ENCODE results near the gene MED29. TPM values are rescaled to one million over a fixed set of nuclear protein-coding genes. Genes with fewer than 3 reads are reported as not detected.

Gene MED29
- total and polyA plus RNA-seq, 2 of the 13 experiments (the other 11 are each of a cell fraction or from before 2014, with no cell fraction given) = 14.0 to 19.7 TPM

DNA sequence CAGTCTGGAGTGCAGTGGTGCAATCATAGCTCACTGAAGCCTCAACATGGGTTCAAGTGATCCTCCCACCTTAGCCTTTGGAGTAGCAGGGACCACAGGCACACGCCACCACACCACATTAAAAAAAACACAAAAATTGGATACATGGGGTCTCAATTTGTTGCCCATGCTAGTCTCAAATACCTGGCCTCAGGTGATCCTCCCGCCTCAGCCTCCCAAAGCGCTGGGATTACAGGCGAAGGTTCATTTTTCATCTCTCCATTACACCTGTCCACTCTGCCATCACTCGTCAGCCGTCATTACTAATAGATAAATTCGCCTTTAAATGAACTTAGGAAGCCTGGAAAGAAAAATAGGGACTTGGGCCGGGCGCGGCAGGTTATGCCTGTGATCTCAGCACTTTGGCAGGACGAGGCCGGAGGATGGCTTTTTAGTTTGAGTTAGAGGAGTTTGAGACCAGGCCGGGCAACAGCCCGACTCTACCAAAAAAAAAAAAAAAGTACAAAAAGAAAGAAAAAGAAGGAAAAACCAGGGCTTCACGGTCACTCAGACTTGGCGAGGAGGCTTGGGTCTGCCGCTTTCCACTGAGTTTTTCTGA lies 53.5 kb downstream of the MED29 start:
- POLR2A ChIA-PET = interaction anchor here (0.6 to 2.8 kb wide), 11 partner anchors 9 to 88 kb away, joined by 3 to 78 read pairs (median 5); partner anchors contain the start of genes EID2B and RPS16
- TF ChIP-seq RFXAP (CRISPR knock-in tag; IDR thresholded peaks at IDR 0.05; ENCODE audit: borderline replicate concordance) (0 out of 2 replicates have a peak, but pooled peaks have one; percentile 1), ZNF3 (CRISPR knock-in tag; IDR thresholded peaks at IDR 0.05) (0 out of 2 replicates have a peak, but pooled peaks have one; percentile 24), ZNF777 (CRISPR knock-in tag; IDR thresholded peaks at IDR 0.05) (0 out of 2 replicates have a peak, but pooled peaks have one; percentile 22), ZMYM3 (CRISPR knock-in tag; IDR thresholded peaks at IDR 0.05) (0 out of 2 replicates have a peak, but pooled peaks have one; percentile 26), PTBP1 (IDR thresholded peaks at IDR 0.05; ENCODE audit: low read depth, low read length, poor library complexity, severe bottlenecking) (no peak), ZC3H4 (CRISPR knock-in tag; IDR thresholded peaks at IDR 0.05; ENCODE audit: borderline replicate concordance) (peak; percentile 36; the same call in 1 of the 2 replicates), ADNP (CRISPR knock-in tag; IDR thresholded peaks at IDR 0.05) (no peak)
- TF ChIP-seq, protein P1, sequence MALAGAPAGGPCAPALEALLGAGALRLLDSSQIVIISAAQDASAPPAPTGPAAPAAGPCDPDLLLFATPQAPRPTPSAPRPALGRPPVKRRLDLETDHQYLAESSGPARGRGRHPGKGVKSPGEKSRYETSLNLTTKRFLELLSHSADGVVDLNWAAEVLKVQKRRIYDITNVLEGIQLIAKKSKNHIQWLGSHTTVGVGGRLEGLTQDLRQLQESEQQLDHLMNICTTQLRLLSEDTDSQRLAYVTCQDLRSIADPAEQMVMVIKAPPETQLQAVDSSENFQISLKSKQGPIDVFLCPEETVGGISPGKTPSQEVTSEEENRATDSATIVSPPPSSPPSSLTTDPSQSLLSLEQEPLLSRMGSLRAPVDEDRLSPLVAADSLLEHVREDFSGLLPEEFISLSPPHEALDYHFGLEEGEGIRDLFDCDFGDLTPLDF (CRISPR knock-in tag; IDR thresholded peaks at IDR 0.05) = peak; percentile 11; the same call in 1 of the 2 replicates
- TF ChIP-seq, protein P2, sequence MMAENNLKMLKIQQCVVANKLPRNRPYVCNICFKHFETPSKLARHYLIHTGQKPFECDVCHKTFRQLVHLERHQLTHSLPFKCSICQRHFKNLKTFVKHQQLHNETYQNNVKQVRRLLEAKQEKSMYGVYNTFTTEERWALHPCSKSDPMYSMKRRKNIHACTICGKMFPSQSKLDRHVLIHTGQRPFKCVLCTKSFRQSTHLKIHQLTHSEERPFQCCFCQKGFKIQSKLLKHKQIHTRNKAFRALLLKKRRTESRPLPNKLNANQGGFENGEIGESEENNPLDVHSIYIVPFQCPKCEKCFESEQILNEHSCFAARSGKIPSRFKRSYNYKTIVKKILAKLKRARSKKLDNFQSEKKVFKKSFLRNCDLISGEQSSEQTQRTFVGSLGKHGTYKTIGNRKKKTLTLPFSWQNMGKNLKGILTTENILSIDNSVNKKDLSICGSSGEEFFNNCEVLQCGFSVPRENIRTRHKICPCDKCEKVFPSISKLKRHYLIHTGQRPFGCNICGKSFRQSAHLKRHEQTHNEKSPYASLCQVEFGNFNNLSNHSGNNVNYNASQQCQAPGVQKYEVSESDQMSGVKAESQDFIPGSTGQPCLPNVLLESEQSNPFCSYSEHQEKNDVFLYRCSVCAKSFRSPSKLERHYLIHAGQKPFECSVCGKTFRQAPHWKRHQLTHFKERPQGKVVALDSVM (CRISPR knock-in tag; IDR thresholded peaks at IDR 0.05) = peak; percentile 89
- TF ChIP-seq, protein P3, sequence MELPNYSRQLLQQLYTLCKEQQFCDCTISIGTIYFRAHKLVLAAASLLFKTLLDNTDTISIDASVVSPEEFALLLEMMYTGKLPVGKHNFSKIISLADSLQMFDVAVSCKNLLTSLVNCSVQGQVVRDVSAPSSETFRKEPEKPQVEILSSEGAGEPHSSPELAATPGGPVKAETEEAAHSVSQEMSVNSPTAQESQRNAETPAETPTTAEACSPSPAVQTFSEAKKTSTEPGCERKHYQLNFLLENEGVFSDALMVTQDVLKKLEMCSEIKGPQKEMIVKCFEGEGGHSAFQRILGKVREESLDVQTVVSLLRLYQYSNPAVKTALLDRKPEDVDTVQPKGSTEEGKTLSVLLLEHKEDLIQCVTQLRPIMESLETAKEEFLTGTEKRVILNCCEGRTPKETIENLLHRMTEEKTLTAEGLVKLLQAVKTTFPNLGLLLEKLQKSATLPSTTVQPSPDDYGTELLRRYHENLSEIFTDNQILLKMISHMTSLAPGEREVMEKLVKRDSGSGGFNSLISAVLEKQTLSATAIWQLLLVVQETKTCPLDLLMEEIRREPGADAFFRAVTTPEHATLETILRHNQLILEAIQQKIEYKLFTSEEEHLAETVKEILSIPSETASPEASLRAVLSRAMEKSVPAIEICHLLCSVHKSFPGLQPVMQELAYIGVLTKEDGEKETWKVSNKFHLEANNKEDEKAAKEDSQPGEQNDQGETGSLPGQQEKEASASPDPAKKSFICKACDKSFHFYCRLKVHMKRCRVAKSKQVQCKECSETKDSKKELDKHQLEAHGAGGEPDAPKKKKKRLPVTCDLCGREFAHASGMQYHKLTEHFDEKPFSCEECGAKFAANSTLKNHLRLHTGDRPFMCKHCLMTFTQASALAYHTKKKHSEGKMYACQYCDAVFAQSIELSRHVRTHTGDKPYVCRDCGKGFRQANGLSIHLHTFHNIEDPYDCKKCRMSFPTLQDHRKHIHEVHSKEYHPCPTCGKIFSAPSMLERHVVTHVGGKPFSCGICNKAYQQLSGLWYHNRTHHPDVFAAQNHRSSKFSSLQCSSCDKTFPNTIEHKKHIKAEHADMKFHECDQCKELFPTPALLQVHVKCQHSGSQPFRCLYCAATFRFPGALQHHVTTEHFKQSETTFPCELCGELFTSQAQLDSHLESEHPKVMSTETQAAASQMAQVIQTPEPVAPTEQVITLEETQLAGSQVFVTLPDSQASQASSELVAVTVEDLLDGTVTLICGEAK (IDR thresholded peaks at IDR 0.05) = no peak
- TF ChIP-seq, protein P3 (CRISPR knock-in tag; IDR thresholded peaks at IDR 0.05) = 0 out of 2 replicates have a peak, but pooled peaks have one; percentile 2

More for the DNA sequence above, 53.5 kb downstream of the MED29 start:
- H3K36me3 ChIP-seq (replicated peaks in 1 of 2; ENCODE audit: control insufficient read depth in 1 of 2, insufficient read depth in 2 of 2, low read length in 2 of 2) = peaks cover 3 to 12% of the 10 kb centered on the region in 2 experiments; a peak in 3 of 5 replicates
- peak overlapping the region; percentile 91 for H3K27ac ChIP-seq (ENCODE audit: extremely low read length, insufficient read depth, low read length)
- in situ Hi-C loops (cut with HindIII; ENCODE audit: extremely low pct_ligation_motif_present, low pct_unique_long_range_greater_than_20kb) (no loop called here), intact Hi-C loops (cut with micrococcal nuclease; ENCODE audit: unreplicated experiment) (no loop called here)
- H2AFZ ChIP-seq (ENCODE audit: low read length) = no peak overlapping the region
- TSS peak; percentile 97 for BruUV-seq (replicated peaks)
- CTCF ChIA-PET (ENCODE audit: low intra/inter-chr PET ratio, low total read pairs) = no interaction called here
- peak overlapping the region; percentile 93 for H3K9ac ChIP-seq (ENCODE audit: insufficient read depth, low read depth, low read length)
- peak overlapping the region; percentile 81 to 98 (median 94) for H3K4me3 ChIP-seq (replicated peaks in 1 of 3; ENCODE audit: insufficient read depth in 1 of 3, low read depth in 2 of 3, low read length in 3 of 3)
- peak overlapping the region; percentile 85 for H3K4me2 ChIP-seq (ENCODE audit: low read depth, low read length)
- FAIRE-seq = no peak
- peaks cover 0 to 3% of the 10 kb centered on the region in 2 experiments; a peak in 2 of 5 replicates for H3K27me3 ChIP-seq (ENCODE audit: control insufficient read depth in 1 of 2, insufficient read depth in 2 of 2, low read length in 2 of 2)
- no peak for ATAC-seq
- no peaks in the 10 kb centered on the region for H3K9me3 ChIP-seq (ENCODE audit: low read length)
- no peak for DNase-seq (ENCODE audit: low spot score)
- WGBS (ENCODE audit: low lambda C conversion rate) = under 1% methylated on average over 17 of the region's 17 CpGs
- H3K79me2 ChIP-seq (ENCODE audit: insufficient read depth, low read length) = peaks cover 51% of the 10 kb centered on the region
- H4K20me1 ChIP-seq (ENCODE audit: insufficient read depth, low read length) = 0 out of 2 replicates have a peak, but pooled peaks cover 3% of the 10 kb centered on the region
- peaks cover 47% of the 10 kb centered on the region for H3K4me1 ChIP-seq (ENCODE audit: insufficient read depth, low read length)

All from HepG2 (cell line).